BLaER1 treated with 17β-estradiol and CSF1 and Interleukin-3, amounts not matched to agents 10 nM and 100 nM (cell line): ENCODE data around the gene RETREG1.

Experiments
- H3K27ac ChIP-seq, 11 experiments: shearing (Covaris generic); formaldehyde crosslinking; 2 replicates each; pipeline ENCODE4 v1.8.1; 2022
- H3K27me3 ChIP-seq, 11 experiments: shearing (Covaris generic); formaldehyde crosslinking; 2 replicates each; pipeline ENCODE4 v1.8.1; 2022
- H3K36me3 ChIP-seq, 11 experiments: shearing (Covaris generic); formaldehyde crosslinking; 2 replicates each; pipeline ENCODE4 v1.8.1; 2022
- H3K4me1 ChIP-seq, 10 experiments: shearing (Covaris generic); formaldehyde crosslinking; 2 replicates each; pipeline ENCODE4 v1.8.1; 2022
- H3K4me2 ChIP-seq, 11 experiments: shearing (Covaris generic); formaldehyde crosslinking; 2 replicates each; pipeline ENCODE4 v1.8.1; 2022
- H3K4me3 ChIP-seq, 10 experiments: shearing (Covaris generic); formaldehyde crosslinking; 2 replicates each; pipeline ENCODE4 v1.8.1; 2022
- H3K9ac ChIP-seq, 11 experiments: shearing (Covaris generic); formaldehyde crosslinking; 2 replicates each; pipeline ENCODE4 v1.8.1; 2022
- H3K9me3 ChIP-seq, 11 experiments: shearing (Covaris generic); formaldehyde crosslinking; replicated peaks in 1 of 11; 2 replicates each; pipeline ENCODE4 v1.8.1; 2022
- H4K20me1 ChIP-seq, 11 experiments: shearing (Covaris generic); formaldehyde crosslinking; 2 replicates each; pipeline ENCODE4 v1.8.1; 2022
- Cebpa-rat ChIP-seq, 11 experiments: shearing (Covaris generic); IDR thresholded peaks; 2 replicates each; pipeline ENCODE4 v1.8.1; 2022

The RETREG1 gene

DNA sequence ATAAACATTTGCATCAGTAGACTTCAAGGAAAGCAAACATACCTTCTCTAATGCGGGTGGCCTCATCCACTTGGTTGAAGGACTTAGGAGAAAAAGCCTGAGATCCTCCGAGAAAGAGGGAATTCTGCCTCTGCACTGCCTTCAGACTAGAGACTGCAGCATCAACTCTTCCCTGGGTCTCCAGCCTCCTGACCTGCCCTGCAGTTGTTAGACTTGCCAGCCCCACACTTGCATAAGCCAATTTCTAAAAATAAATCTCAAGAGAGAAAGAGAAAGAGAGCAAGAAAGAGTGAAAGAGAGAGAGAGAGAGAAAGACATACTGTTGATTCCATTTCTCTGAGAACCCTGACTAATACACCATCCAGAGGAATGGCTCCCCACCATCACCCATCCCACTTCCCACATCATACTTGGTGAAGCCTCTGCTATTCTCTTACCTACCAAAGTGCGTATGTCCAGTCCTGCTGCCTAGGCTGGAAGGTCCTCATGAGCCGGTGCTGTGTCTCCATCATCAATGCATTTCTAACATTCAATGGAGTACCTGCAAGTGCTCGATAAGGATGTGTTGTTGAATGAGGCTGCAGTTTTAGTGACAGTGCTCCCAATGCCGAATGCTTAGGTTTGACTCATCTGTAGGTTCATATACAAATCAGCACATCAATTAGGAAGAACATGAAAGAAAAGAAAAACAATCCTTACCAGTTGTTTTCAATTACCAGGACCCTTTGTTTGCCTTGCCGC lies 186.3 kb downstream of the RETREG1 start:
- Histone ChIP-seq H3K4me2 (no peak overlapping the region), H3K36me3 (no peaks in the 10 kb centered on the region), H4K20me1 (no peaks in the 10 kb centered on the region; a peak in 1 of 22 replicates), H3K9ac (no peak overlapping the region), H3K27ac (no peak overlapping the region), H3K4me3 (no peak overlapping the region), H3K9me3 (no peaks in the 10 kb centered on the region), H3K4me1 (no peaks in the 10 kb centered on the region), H3K27me3 (no peaks in the 10 kb centered on the region)
- TF ChIP-seq Cebpa-rat (IDR thresholded peaks at IDR 0.05): no peak

DNA sequence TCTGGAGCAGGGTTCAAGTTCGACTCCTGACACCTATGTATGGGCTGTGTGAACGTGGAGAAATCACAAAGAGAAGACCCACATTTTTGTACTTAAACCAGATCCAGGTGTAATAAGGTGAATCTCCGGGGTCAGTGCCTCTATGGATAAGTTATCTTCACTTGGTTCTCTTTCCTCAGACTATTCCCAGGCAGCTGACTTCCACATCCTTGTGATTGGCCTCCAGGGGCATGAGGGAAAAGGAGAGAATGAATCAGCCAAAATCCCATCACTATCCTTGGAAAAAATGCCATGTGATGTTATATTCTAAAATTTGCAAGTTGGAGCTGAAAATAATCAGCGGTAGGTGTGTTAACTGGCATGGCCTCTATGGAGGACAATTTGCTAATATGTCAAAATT lies 188.4 kb downstream of the RETREG1 start:
- Histone ChIP-seq H3K9me3 (no peaks in the 10 kb centered on the region), H3K27me3 (no peaks in the 10 kb centered on the region), H3K27ac (no peak overlapping the region), H4K20me1 (no peaks in the 10 kb centered on the region; a peak in 1 of 22 replicates), H3K36me3 (no peaks in the 10 kb centered on the region), H3K4me2 (no peak overlapping the region), H3K9ac (no peak overlapping the region), H3K4me3 (no peak overlapping the region), H3K4me1 (no peaks in the 10 kb centered on the region)
- TF ChIP-seq Cebpa-rat (IDR thresholded peaks at IDR 0.05): no peak

DNA sequence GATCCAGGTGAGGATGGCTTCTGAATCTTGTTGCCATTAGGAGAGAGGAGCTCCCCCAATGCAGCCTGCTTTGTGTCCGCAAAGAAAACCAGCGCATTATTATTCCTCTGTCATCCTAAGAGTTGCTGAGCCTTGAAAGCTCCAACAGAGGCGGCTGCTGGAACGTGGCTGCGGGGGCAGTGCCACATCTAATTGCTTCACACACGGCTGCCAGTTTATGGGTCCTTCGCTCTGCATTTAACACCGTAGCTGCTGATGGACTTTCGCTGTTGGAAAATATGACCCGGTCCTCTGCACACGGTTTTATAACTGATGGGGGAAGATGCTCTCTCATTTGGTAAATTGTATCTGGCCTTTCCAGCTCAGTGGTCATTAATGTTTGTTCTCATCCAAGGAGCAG lies 189.2 kb downstream of the RETREG1 start:
- Histone ChIP-seq H3K27me3 (no peaks in the 10 kb centered on the region), H3K27ac (no peak overlapping the region), H3K4me3 (no peak overlapping the region), H3K36me3 (no peaks in the 10 kb centered on the region), H3K9me3 (no peaks in the 10 kb centered on the region), H3K4me2 (no peak overlapping the region), H3K4me1 (no peaks in the 10 kb centered on the region), H4K20me1 (no peaks in the 10 kb centered on the region; a peak in 1 of 22 replicates), H3K9ac (no peak overlapping the region)
- TF ChIP-seq Cebpa-rat (IDR thresholded peaks at IDR 0.05): no peak
